ENCODE measurements around the gene CREB3L2. TPM values are rescaled to one million over a fixed set of nuclear protein-coding genes. Genes with fewer than 3 reads are reported as not detected.

CREB3L2 gene
- polyA plus RNA-seq, 1 experiment: 57.8 TPM

DNA sequence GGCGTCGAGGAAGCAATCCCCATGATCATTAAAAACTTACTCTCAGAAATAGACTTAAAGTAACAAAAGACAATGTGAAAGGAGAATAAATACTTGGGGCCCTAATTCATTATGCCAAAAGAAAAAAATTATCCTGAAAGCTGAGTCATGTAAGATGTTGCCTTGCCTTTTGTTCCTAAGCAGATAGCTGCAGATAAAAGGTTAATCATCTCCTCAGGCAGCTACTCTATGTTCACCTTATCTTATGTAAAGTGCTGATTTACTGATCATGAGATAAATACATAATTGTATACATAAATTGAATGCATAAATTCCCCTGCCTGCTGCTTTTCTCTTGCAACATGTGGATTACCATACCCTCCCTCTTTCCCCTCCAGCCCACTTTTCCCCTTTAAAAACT lies 28.1 kb upstream of the CREB3L2 start:
- Histone ChIP-seq H3K4me3 (ENCODE audit: low read depth, low read length) (no peak overlapping the region), H3K27ac (ENCODE audit: low read depth, low read length) (no peak overlapping the region), H3K9me3 (ENCODE audit: control insufficient read depth, insufficient read depth, low read length) (no peaks in the 10 kb centered on the region), H3K27me3 (ENCODE audit: control insufficient read depth, insufficient read depth, low read length) (peaks cover 7% of the 10 kb centered on the region)
- POLR2A ChIA-PET: no interaction called here
- DNase-seq (ENCODE audit: low read depth, low spot score): no peak
- CTCF ChIA-PET: interaction anchor here (1.5 kb wide), 1 partner anchor 709 kb away, joined by 4 read pairs; no protein-coding TSS in a partner anchor
- TF ChIP-seq, protein P1, sequence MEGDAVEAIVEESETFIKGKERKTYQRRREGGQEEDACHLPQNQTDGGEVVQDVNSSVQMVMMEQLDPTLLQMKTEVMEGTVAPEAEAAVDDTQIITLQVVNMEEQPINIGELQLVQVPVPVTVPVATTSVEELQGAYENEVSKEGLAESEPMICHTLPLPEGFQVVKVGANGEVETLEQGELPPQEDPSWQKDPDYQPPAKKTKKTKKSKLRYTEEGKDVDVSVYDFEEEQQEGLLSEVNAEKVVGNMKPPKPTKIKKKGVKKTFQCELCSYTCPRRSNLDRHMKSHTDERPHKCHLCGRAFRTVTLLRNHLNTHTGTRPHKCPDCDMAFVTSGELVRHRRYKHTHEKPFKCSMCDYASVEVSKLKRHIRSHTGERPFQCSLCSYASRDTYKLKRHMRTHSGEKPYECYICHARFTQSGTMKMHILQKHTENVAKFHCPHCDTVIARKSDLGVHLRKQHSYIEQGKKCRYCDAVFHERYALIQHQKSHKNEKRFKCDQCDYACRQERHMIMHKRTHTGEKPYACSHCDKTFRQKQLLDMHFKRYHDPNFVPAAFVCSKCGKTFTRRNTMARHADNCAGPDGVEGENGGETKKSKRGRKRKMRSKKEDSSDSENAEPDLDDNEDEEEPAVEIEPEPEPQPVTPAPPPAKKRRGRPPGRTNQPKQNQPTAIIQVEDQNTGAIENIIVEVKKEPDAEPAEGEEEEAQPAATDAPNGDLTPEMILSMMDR (IDR thresholded peaks at IDR 0.05; ENCODE audit: low read depth, low read length): no peak

DNA sequence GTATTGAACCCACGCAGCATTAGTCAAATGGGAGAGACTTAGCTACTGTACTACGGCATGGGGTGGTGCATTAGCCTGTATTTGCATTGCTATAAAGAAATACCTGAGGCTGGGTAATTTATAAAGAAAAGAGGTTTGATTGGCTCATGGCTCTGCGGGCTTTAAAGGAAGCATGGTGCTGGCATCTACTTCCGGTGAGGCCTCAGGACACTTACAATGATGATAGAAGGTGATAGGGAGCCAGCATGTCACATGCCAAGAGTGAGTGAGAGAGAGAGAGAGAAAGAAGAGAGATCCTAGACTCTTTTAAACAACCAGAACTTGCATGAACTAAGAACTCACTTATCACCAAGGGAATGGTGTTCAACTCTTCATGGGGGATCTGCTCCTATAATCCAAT lies 27.2 kb upstream of the CREB3L2 start:
- ChIA-PET POLR2A (no interaction called here), CTCF (interaction anchor here (0.8 kb wide), 1 partner anchor 13 kb away, joined by 3 read pairs; no protein-coding TSS in a partner anchor)
- DNase-seq (ENCODE audit: low read depth, low spot score): no peak
- Histone ChIP-seq H3K27me3 (ENCODE audit: control insufficient read depth, insufficient read depth, low read length) (peaks cover 8% of the 10 kb centered on the region), H3K9me3 (ENCODE audit: control insufficient read depth, insufficient read depth, low read length) (peaks cover 3% of the 10 kb centered on the region; the same call in 1 of the 2 replicates), H3K27ac (ENCODE audit: low read depth, low read length) (no peak overlapping the region), H3K4me3 (ENCODE audit: low read depth, low read length) (no peak overlapping the region)
- TF ChIP-seq, protein P1 (IDR thresholded peaks at IDR 0.05; ENCODE audit: low read depth, low read length): no peak

DNA sequence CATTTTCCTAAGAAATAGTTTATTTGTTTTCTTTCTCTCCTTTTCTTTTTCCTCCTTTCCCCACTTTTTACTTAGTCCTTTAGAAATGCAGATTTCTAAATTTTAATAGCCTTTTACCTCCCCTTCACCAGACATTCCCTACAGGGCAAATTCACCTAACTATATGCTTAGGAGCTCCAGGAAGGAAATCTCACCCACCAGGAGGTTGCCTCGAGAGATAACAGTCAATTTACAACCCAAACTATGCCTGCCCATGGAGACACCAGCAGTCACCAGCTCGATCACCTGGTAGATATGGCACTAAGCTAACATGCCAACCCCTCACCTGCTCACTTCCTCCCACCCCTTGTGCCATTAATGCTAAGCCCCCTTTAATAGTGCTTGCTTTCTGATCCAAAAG lies 25.2 kb upstream of the CREB3L2 start:
- Histone ChIP-seq H3K27me3 (ENCODE audit: control insufficient read depth, insufficient read depth, low read length) (peaks cover 9% of the 10 kb centered on the region), H3K9me3 (ENCODE audit: control insufficient read depth, insufficient read depth, low read length) (peaks cover 3% of the 10 kb centered on the region; the same call in 1 of the 2 replicates), H3K27ac (ENCODE audit: low read depth, low read length) (no peak overlapping the region), H3K4me3 (ENCODE audit: low read depth, low read length) (no peak overlapping the region)
- CTCF ChIA-PET: no interaction called here
- POLR2A ChIA-PET: no interaction called here
- TF ChIP-seq, protein P1 (IDR thresholded peaks at IDR 0.05; ENCODE audit: low read depth, low read length): no peak
- DNase-seq (ENCODE audit: low read depth, low spot score): no peak

DNA sequence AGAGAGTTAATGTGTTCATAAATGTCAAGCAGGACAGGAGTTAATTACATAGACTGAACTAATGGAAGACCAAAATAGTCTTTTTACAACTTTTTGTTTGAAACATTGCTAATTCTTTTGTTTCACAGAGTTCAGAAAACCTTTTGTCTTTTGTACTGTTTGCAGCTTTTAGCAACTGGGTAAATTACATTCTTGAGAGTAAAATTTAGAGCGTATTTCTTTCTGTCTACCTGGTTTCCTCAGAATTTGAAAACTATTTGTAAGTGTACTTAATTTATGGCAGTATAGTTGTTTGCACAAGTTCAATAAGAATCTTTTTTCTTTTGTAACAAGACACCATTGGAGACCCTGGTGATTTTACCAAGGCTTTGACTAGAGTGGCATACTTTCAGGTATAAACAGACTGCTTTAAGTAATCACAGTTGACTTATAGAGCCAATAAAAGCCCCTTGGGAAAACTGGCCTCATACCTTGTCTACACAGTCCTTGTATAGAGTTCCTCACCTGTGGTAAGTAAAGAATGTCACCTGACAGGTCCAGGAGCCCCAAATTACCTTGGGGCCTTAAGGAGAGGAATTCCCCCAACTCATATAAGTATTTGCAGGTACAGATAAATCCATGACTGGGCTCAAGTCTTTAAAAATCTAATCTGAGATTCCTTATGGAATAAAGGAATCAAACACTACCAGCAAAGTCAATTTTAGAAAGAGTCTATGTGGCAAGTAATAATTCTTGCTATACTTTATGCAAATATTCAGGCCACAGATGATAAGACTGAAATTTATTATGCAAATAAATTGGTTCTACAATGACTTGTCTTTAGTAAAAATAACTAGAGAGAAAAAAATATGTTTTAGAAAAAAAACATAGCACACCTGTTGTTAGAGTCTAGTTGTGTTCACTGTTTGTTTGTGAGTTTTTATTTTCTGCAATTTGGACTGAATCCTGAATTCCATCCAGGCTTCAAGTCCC lies 23.6 kb upstream of the CREB3L2 start:
- H3K4me3 ChIP-seq (ENCODE audit: low read depth, low read length): no peak overlapping the region
- TF ChIP-seq, protein P1 (IDR thresholded peaks at IDR 0.05; ENCODE audit: low read depth, low read length): no peak
- peaks cover 3% of the 10 kb centered on the region; the same call in 1 of the 2 replicates for H3K9me3 ChIP-seq (ENCODE audit: control insufficient read depth, insufficient read depth, low read length)
- no peak overlapping the region for H3K27ac ChIP-seq (ENCODE audit: low read depth, low read length)
- peaks cover 9% of the 10 kb centered on the region for H3K27me3 ChIP-seq (ENCODE audit: control insufficient read depth, insufficient read depth, low read length)
- ChIA-PET CTCF (no interaction called here), POLR2A (no interaction called here)
- DNase-seq (ENCODE audit: low read depth, low spot score): no peak

DNA sequence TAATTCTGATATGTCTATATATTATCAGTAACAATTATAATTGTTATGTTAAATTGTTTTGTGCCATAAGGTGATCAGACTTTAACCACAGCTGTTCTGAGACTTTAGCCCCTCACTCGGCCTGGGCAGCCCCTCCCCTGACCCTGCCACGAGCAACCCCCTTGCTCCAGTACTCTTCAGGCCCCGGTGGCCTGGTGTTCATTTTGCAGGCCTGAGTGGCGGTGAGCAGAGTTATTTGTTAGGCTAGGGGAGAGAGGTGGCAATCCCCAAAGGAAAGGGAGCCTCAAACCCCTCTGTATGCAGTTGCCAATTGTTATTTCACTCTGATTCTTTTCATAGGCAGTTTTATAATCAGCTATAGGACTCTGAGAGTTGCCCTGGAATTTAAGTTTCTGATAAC lies 22.9 kb upstream of the CREB3L2 start:
- peaks cover 9% of the 10 kb centered on the region for H3K27me3 ChIP-seq (ENCODE audit: control insufficient read depth, insufficient read depth, low read length)
- H3K9me3 ChIP-seq (ENCODE audit: control insufficient read depth, insufficient read depth, low read length): peaks cover 3% of the 10 kb centered on the region; the same call in 1 of the 2 replicates
- TF ChIP-seq, protein P1 (IDR thresholded peaks at IDR 0.05; ENCODE audit: low read depth, low read length): no peak
- no peak overlapping the region for H3K27ac ChIP-seq (ENCODE audit: low read depth, low read length)
- CTCF ChIA-PET: interaction anchor here (0.7 kb wide), 1 partner anchor 398 kb away, joined by 3 read pairs; no protein-coding TSS in a partner anchor
- no peak overlapping the region for H3K4me3 ChIP-seq (ENCODE audit: low read depth, low read length)
- POLR2A ChIA-PET: no interaction called here
- DNase-seq (ENCODE audit: low read depth, low spot score): no peak

All from AG04450 (cell line).